HG02798 (cell line): ENCODE results near the gene NBPF26.
"Not testable (repeated sequence)": the region's sequence is repeated elsewhere in the genome, so short reads cannot be mapped to it uniquely, and the experiment has no call there.

ENCODE experiments used
- ATAC-seq: cut with Tn5 transposase; IDR thresholded peaks from one replicate; pipeline ENCODE4 v1.9.1; 2021; ENCODE audit warnings: mild to moderate bottlenecking; ENCODE audit not compliant: unreplicated experiment, poor library complexity

The NBPF26 gene

DNA sequence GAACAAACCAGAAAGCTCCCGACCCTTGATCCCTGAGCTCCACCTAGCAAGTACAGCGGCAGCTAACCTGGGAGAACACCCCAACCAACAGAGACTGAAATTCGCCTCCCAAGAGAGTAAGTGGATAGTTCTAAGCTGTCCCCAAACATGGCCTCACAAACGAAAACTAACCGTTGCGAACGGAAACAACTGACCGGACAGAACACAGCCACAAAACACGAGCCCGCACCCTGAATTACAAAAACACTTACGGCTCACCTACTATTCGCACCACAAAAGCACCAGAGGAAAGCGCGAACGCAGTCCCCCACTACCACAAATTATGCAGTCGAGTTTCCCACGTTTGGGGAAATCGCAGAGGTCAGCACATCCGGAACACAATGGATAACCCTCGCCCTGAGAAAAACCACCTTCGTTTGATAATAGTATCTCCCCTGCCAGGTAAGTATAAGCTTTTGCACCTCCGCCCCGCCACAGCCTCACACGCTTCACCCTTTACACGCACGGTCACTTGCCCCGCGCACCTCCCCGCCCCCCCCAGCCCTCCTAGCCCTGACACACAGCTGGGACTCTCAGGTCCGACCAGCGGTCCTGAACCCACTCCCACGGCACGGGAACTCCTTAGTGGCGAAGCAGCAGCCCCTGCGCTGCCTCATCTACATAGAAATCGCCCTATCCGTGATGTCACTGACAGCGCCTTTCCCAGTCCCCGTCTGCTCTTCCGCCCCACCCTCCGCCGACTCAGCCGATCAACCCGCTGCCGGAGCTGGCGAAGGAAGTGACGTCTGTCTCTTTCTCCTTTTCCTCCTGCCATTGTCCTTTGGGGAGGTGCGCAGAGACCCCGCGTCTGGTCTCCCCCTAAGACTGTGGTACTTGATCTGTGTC, 127.0 kb downstream of the NBPF26 start:
- peak; percentile 31 for ATAC-seq

DNA sequence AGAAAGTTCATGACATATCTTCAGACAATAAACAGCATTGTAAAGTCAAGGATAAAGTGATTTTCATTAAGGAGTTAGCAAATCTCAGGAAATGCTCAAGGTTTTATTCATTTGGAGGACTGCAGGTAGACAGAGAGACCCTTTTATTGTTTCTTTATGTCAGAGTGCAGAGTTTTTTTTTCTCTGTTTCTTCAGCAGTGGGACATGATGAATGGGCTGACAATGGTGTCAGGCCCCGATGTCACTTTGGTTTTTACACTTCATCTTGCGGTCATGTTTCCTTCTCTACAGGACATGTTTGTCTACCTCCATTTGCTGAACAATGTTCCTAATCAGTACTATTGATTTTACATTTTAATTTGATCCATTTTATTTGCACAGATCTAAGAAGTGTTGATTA, 134.4 kb downstream of the NBPF26 start:
- ATAC-seq, result not testable (repeated sequence)

DNA sequence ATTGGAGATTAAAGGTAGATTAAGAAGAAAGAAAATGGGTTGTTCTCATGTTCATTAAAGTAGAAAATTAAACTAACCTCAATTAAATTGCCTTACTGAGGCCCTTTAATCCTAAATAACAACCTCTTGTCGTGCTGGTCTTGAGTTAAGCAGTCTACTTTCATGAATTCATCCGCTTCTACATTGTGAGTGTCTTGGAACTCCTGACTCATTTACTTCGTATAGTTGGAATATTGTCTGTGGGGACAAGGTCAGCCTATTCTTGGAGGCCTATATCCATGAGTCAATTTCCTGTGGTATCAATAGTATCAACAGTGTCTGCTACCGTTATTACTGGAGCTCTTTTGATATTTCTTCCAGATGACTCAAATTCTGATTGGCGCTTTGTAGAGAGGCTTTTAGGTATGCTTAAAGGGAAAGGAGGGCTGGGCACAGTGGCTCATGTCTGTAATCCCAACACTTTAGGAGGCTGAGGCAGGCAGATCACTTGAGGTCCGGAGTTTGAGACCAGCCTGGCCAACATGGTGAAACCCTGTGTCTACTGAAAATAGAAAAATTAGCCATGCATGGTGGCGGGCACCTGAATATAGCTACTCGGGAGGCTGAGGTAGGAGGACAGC, 136.0 kb downstream of the NBPF26 start:
- not testable (repeated sequence) for ATAC-seq

DNA sequence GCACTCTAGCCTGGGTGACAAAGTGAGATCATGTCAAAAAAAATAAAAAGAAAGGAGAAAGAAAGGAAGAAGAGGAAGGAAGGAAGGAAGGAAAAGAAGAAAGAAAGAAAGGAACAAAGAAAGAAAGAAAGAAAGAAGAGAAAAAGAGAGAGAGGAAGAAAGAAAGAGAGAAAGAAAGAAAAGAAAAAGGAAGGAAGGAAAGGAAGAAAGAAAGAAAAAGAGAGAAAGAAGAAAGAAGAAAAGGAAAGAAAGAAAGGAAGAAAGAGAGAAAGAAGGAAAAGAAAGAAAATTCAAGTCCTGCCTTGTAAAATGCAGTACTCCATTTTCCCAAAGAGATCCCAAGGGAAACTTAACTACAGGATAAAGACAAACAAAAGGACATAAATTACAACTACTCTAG, 154.5 kb downstream of the NBPF26 start:
- not testable (repeated sequence) for ATAC-seq

DNA sequence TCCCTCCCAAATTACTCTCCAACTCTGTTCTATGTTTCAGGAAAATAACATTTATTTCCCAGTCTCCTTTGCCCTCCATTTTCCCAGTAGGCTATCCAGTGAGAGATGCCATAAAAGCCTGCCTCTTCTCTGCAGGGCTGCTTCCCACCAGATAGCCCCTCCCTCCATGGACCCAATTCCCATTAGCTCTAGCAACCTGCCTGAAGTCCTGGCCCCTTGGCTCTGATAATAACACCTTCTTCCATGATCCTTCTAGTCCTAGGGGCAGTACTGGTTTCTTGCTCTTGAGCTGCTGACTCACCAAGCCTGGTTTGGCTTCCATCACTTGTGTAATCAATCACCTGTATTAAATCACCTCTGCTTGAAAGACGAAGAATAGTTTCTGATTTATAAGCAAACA, 156.3 kb downstream of the NBPF26 start:
- ATAC-seq, result not testable (repeated sequence)

DNA sequence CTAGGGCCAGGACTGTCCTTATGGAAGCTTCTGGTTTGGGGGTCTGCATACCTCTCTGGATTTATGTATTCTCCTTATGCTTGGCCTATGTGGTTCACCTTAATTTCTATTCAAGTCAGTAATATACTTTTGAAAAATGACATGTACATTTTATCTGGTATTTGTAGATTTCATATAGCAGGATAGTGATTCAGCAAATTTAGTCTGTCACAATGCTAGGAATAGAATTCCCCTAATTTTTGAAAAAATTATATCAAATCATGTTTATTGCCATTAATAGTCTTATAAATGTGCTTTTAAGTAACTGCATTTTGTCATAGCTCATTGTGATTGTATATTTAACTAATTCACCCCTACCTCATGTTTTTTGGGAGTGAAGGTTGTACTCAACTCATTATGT, 158.2 kb downstream of the NBPF26 start:
- ATAC-seq, result not testable (repeated sequence)
